K562 (cell line): ENCODE measurements around the gene RGL2. TPM values are rescaled to one million over a fixed set of nuclear protein-coding genes. Genes with fewer than 3 reads are reported as not detected.

Experiments
- ESRRA ChIP-seq: fragments of 450-650 bp; IDR thresholded peaks from 2 replicates; pipeline ENCODE4 v1.6.1; 2014; ENCODE audit warnings: low read depth, mild to moderate bottlenecking, moderate library complexity, borderline replicate concordance
- ESRRB ChIP-seq: fragments of 250-450 bp; sonication (Bioruptor Pico); IDR thresholded peaks from 2 replicates; pipeline ENCODE4 v1.5.0; 2020; ENCODE audit warnings: mild to moderate bottlenecking, moderate library complexity, borderline replicate concordance
- HBP1 ChIP-seq: fragments of 450-650 bp; formaldehyde crosslinking; IDR thresholded peaks from 2 replicates; pipeline ENCODE4 v1.4.0; 2022; ENCODE audit warnings: missing genetic modification characterization
- MCM2 ChIP-seq: fragments of 450-650 bp; IDR thresholded peaks from 2 replicates; pipeline ENCODE4 v1.6.1; 2017; ENCODE audit warnings: low read depth, mild to moderate bottlenecking
- MED1 ChIP-seq: sonication (generic); formaldehyde crosslinking; IDR thresholded peaks from 2 replicates; pipeline ENCODE4 v1.8.1; 2023; ENCODE audit warnings: missing genetic modification reagents, borderline replicate concordance
- MXI1 ChIP-seq: IDR thresholded peaks from 2 replicates; pipeline ENCODE4 v1.6.1; 2011; ENCODE audit warnings: low read depth, mild to moderate bottlenecking, improper control_type of control experiment, low read length
- PHF8 ChIP-seq: fragments of 200-600 bp; sonication (generic); IDR thresholded peaks from 2 replicates; pipeline ENCODE4 v1.6.1; 2012; ENCODE audit warnings: mixed run types, mild to moderate bottlenecking, inconsistent platforms, low read length, moderate library complexity, borderline replicate concordance
- SAP30 ChIP-seq: fragments of 200-600 bp; sonication (generic); IDR thresholded peaks from 2 replicates; pipeline ENCODE4 v1.6.1; 2012; ENCODE audit warnings: borderline replicate concordance, low read depth, mild to moderate bottlenecking, moderate library complexity, low read length, control low read depth, inconsistent platforms; ENCODE audit not compliant: insufficient read depth, poor library complexity, severe bottlenecking
- SRF ChIP-seq, 2 experiments: fragments of 250-450, 450-650 bp in 1 of 2; sonication (Bioruptor Pico) in 1 of 2; sonication (generic) in 1 of 2; formaldehyde crosslinking; IDR thresholded peaks; 2 replicates each; pipeline versions ENCODE4 v1.5.0 to v1.5.1; 2020 to 2022; ENCODE audit warnings: mild to moderate bottlenecking in 1 of 2, missing genetic modification reagents in 1 of 2
- TBP ChIP-seq: optimal IDR thresholded peaks from 2 replicates; pipeline ENCODE3; 2011; ENCODE audit warnings: low read depth, low read length, improper control_type of control experiment
- ZKSCAN1 ChIP-seq: fragments of 150-350 bp; IDR thresholded peaks from 2 replicates; pipeline ENCODE4 v1.6.1; 2016; ENCODE audit warnings: low read depth, low read length
- ZNF318 ChIP-seq, 2 experiments: fragments of 450-650 bp; IDR thresholded peaks; 2 replicates each; pipeline ENCODE4 v1.6.1; 2016; ENCODE audit warnings: mild to moderate bottlenecking in 2 of 2, borderline replicate concordance in 1 of 2, low read depth in 1 of 2, moderate library complexity in 1 of 2
- ZNF655 ChIP-seq: fragments of 250-450 bp; sonication (Bioruptor Pico); IDR thresholded peaks from 2 replicates; pipeline ENCODE4 v1.5.0; 2021
- polyA plus RNA-seq, 8 experiments: library from polyadenylated mRNA; depleted of rRNA in 4 of 8; stranded (reverse) in 5 of 8; unstranded in 3 of 8; fragments of >200 nt; fragmentation: Nextera tagmentation in 2 of 8; fragmentation: Illumina TruSeq in 1 of 8; extraction: Ambion mirVana in 2 of 8; extraction: Trizol in 1 of 8; gene quantifications; 2 replicates each; pipeline versions ENCODE4 v1.2.1 to v1.2.3, GENCODE V29; 2011 to 2014; ENCODE audit warnings: inconsistent platforms in 1 of 8, missing spikeins in 1 of 8
- total RNA-seq, 7 experiments: library from RNA; depleted of rRNA in 6 of 7; stranded (reverse); fragments of >200 nt in 6 of 7; fragmentation: Illumina TruSeq in 2 of 7; extraction: Trizol in 2 of 7; gene quantifications; 2 replicates each; pipeline versions ENCODE4 v1.2.1 to v1.2.3, GENCODE V29; 2011 to 2021; ENCODE audit warnings: low replicate concordance in 1 of 7

RGL2 gene
- total and polyA plus RNA-seq, 9 of the 15 experiments (the other 6 are each of a cell fraction or from before 2014, with no cell fraction given) = 1.8 to 57.1 (median 19.5) TPM

- TF ChIP-seq MXI1 (0 out of 2 replicates have a peak, but pooled peaks have one; percentile 9), ZNF655 (CRISPR knock-in tag) (0 out of 2 replicates have a peak, but pooled peaks have one; percentile 72), SRF (CRISPR knock-in tag; IDR thresholded peaks at IDR 0.05) (peak in 1 of 2 experiments; percentile 71; a peak in 2 of 4 replicates), ZNF318 (IDR thresholded peaks at IDR 0.05; ENCODE audit: borderline replicate concordance in 1 of 2, low read depth in 1 of 2) (no peak), ESRRB (CRISPR knock-in tag) (0 out of 2 replicates have a peak, but pooled peaks have one; percentile 53), HBP1 (0 out of 2 replicates have a peak, but pooled peaks have one; percentile 22), SAP30 (peak; percentile 53), MCM2 (no peak), TBP (peak; percentile 80), PHF8 (peak; percentile 96), ZKSCAN1 (peak; percentile 40; the same call in 1 of the 2 replicates), ESRRA (peak; percentile 95), MED1 (CRISPR knock-in tag) (no peak)
Measured at GRCh38 chr6:33248932-33249731, 49.6 kb downstream of the RGL2 start (continued).
